Measurements from ENCODE around the gene ZPLD1.

The ZPLD1 gene

DNA sequence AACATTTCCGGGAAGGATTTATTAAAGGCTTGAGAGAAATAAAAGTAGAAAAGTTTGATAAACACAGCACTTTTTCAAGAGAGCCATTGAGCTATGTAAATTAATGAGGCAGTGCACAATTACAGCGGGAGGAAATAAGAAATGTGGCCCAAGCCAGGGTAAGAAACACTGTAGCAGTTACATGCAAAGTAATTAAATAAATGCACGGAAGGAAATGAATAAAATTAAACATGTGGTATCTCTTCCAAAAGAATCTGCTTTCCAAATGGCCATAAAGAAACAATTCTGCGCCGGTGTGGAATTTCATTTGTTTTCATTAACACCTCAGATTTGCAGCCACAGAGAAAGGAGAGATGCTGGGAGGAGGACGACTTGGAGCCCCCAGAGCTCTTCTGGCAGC lies 35.3 kb downstream of the ZPLD1 start:
- DNase-seq (ENCODE audit: low spot score) = no peak

DNA sequence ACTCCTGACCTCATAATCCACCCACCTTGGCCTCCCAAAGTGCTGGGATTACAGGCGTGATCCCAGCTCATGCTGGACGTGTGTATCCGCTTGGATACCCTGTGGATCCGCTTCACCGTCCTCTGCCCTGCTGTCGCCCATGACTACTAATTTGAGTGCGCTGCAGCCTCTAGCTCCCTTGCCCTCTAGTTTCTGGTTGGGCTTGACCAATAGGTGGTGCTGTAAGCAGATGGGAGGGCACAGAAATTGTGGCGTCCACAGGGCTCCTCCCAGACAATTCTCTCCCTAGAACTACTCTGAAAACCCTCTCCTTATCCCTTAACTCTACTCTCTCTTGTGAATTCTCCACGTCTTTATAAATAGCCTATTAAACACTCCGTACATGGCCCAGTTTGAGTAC lies 36.2 kb downstream of the ZPLD1 start:
- DNase-seq (ENCODE audit: low spot score) = no peak

GRCh38 chr3:102471491-102471890 lies 36.7 kb downstream of the ZPLD1 start:
- no peak for DNase-seq (ENCODE audit: low spot score)

DNA sequence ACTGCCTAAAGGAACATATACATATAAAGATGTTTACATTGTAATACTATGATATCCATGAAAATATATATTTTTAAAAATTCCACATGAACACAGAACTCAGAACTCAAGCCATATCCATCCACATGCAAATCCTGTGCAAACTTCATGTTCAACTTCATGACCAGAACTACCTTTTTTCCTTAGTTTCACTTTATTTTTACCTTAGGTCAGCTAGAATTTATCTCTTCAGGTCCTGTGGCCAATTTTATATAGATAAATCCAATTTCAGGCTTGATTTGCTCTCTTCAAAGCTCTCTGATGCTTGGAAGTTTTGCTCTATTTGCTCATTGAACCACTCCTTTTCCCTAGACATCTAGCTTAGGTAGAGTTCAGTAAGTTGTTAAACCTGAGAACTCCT lies 38.8 kb downstream of the ZPLD1 start:
- DNase-seq (ENCODE audit: low spot score) = no peak

DNA sequence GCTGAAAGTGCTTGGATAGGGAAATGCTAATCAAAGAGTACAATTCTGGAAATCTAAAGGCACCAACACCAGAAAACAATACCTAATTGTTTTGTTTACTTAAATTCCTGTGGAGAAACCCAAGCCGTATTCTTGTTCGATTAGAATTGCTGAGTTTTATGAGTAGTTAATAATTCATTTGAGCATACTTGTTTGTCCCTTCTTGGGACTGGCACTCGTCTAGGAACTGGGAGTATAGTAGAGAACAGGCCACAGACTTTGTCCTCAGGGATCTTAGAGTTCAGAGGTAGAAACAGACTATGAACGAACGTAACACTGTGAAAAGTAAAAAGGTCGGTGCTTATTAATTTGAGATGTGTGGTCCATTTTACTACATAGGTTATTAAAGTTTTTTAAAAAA lies 39.4 kb downstream of the ZPLD1 start:
- no peak for DNase-seq (ENCODE audit: low spot score)

GRCh38 chr3:102476198-102476597 lies 41.4 kb downstream of the ZPLD1 start:
- no peak for DNase-seq (ENCODE audit: low spot score)

- DNase-seq (ENCODE audit: low spot score) = no peak
Observed at GRCh38 chr3:102478160-102478559, 43.3 kb downstream of the ZPLD1 start.

DNA sequence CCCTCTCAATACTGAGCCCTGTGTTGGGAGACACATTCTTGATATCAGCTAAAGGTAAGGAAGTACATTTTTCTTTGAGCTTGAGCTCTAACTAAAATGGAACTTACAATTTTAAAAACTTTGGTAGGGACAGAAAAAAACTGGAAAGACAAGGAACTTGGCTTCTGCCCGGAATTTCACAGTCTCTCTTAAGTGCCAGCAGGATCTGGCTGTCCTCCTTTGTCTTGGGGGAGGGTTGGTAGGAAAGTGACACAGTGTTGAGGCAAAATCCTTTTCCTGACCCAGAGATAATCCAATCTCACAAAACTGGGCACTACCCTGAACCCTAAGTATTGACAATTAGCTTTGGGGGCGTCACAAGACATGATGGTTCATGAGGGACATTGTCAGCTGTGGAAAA lies 45.3 kb downstream of the ZPLD1 start:
- no peak for DNase-seq (ENCODE audit: low spot score)

- no peak for DNase-seq (ENCODE audit: low spot score)
Observed at GRCh38 chr3:102481050-102481449, 46.2 kb downstream of the ZPLD1 start.

- DNase-seq (ENCODE audit: low spot score) = no peak
Observed at GRCh38 chr3:102483556-102483955, 48.7 kb downstream of the ZPLD1 start.

DNA sequence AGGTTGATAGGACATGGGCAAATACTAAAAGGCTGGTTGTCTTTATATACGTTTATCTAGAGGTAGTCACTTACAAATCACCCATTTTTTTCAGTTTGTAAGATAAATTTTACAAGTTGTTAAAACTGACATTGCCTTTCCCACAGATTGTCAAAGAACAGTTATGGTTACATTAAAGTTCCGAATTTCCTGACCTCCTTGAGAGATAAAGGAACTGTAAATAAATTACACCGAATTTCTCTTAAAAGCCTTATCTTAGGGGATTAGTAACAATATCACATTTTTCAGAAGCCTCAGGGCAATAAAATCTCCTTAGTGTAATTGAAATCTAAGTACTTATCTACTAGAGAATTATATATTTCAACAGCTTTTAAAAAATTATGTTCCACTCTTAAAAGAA lies 49.5 kb downstream of the ZPLD1 start:
- DNase-seq (ENCODE audit: low spot score) = no peak

DNA sequence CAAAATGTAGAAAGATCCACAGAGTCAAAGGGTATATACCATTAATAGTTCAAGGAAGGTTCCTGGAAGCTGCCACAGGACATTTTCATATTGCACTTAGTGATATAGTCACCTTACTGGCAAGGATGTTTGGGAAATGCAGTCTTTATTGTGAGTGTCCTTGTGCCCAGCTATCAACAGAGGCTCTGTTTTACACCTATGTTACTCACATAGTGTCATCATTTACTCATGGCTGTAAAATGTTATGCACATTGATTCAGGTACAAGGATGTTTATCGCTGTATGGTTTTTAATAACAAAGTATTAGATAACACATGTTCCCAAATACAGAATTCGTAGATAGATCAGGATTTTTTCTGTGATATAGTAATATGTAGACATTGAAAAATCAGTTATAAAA lies 50.9 kb downstream of the ZPLD1 start:
- DNase-seq (ENCODE audit: low spot score) = no peak

DNA sequence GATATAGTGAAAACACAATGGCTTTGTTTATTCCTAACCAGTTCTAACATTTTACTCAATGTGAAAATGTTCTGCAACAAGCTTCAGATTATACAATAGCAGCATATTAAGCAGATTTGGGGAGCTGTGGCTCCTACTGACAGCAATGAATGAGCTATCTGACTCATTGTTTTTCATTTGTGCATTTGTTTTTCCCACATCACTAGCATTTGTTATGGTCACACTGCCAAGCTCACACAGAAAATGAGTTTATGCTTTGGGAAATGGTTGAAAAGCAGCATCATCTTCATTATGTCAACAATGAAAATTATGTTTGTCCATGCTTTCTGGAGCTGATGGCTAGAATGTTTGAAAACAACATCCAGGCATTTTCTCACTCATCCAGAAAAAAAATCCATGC lies 53.5 kb downstream of the ZPLD1 start:
- DNase-seq (ENCODE audit: low spot score) = no peak

GRCh38 chr3:102492300-102492699 lies 57.5 kb downstream of the ZPLD1 start:
- DNase-seq (ENCODE audit: low spot score) = no peak

DNA sequence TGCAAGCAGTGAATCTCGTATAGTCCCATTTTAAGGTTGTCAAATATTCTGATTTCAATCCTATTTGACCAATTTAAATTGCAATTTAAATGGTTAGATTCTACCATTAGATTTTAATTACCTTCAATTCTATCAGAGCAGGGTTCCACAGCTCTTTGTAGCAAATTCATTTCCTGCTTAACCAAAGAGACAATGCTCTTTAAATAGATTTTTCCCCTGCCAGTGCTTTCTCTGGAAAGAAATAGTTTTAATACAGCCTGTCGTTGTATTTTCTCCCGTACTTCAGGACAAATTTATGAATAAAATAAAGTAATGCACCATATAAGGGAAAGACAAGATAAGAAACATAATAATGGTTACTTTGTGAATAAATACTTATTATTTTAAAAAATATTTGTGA lies 62.8 kb downstream of the ZPLD1 start:
- DNase-seq (ENCODE audit: low spot score) = no peak

GRCh38 chr3:102505542-102505941 lies 70.7 kb downstream of the ZPLD1 start:
- DNase-seq (ENCODE audit: low spot score) = no peak

GRCh38 chr3:102510663-102511062 lies 75.8 kb downstream of the ZPLD1 start:
- no peak for DNase-seq (ENCODE audit: low spot score)

GRCh38 chr3:102511168-102511567 lies 76.4 kb downstream of the ZPLD1 start:
- no peak for DNase-seq (ENCODE audit: low spot score)

DNA sequence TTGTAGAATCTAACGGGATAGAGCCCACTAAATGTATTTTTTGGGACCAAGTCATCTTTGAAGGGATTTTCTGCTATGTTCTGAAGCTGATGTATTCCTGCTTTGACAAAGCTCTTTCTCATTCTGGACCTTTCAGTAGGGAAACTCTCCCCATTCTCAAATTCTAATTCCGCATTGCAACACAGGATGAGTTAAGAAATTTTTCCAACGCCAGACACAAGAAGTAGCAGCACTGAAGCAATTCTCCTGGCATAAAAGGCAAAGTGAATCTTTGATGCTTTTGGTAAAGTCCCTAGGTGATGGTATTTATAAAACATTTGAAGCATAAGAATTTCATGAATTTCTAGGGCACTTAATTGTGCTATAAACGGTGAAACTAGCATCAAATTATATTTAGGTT lies 76.8 kb downstream of the ZPLD1 start:
- no peak for DNase-seq (ENCODE audit: low spot score)

DNA sequence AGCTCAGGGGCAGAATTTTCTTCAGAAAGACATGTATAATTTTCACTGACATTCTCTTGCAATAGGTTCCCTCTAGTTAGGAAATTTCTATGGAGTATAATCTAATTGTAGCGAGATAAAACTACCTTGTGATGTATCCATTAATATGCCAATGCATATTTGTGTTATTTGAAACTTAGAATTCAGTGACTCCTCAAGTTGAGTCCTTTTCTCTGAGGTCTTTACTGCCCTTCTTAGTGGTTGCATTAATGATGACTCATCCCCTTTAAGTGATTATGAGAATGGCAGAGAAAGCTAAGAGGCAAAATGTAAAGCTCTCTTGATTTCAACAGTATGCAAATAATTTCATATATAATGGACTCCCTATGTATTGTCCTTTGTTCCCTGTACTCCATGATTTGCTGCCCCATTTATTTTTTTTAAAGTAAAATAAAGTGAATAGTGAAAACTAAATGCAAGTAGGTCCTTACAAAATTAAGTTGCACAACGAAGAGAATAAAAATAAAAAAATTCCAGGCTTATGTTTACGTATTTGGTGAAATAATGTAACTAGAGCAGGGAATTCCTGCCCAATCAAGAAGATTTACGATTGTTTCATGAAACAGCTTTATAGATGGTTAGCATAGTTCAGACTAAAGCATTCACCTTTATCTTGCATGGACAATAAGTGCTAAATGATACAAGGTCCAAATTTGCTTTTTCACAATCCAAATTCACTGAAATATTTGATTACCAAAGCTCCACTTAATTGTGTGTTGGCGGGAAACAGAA lies 78.1 kb downstream of the ZPLD1 start:
- DNase-seq (ENCODE audit: low spot score) = no peak

- DNase-seq (ENCODE audit: low spot score) = no peak
Observed at GRCh38 chr3:102514241-102514640, 79.4 kb downstream of the ZPLD1 start.

DNA sequence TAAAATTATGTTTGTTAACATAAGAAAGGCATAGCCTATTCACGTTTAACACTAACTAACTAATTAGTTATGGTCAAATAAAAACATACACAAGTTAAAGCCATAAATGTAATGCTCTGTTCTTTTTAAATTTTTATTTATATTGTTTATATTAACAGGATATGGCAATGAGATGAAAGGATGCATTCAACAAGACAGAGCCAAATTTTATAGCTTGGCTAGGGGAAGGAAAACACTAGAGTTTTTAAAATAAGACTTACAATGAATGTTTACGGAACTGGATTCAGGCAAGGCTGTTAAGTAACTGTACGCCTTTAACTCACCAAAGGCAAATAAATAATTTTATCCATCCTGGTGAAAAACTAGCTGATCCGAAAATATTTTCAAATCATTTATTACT lies 86.4 kb downstream of the ZPLD1 start:
- no peak for DNase-seq (ENCODE audit: low spot score)

GRCh38 chr3:102525624-102526023 lies 90.8 kb downstream of the ZPLD1 start:
- no peak for DNase-seq (ENCODE audit: low spot score)

DNA sequence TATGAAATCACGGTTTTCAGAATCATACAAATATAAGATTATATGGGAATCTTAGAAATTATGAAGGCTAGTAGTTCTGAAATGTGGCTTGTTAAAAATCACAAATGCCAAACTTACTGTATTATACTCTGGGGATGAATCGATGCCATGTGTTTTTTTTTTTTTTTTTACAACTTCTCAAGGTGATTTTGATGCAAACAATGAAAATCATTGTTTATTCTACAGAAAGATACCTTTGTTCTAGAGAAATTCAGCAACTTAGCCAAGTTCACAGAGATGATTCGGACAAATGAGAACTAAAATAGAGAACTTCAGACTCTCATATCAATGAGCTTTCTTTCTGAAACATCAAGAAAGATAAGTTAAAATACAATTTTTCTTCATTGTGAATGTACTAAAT lies 92.0 kb downstream of the ZPLD1 start:
- no peak for DNase-seq (ENCODE audit: low spot score)

DNA sequence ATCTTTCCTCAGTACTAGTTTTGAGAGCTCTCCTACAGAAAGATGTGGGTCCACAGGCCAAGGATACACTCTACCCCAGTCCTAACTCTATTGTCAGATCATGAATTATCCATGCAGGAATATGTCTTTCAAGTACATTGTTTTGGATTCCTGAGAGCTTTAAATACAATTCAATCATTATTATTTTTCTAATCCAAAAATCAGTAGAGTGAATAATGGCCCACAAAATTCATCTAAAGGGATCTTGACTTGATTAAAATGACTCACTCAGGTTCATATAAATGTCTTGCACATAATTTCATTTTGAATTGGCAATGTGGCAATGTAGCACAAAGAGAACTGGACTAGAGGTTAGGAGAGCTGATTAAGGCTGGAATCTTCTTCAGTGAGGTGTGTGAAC lies 93.9 kb downstream of the ZPLD1 start:
- no peak for DNase-seq (ENCODE audit: low spot score)
